Esophagus muscularis mucosa (tissue), 4 donors: Measurements from ENCODE around the gene RBM4. TPM values are rescaled to one million over a fixed set of nuclear protein-coding genes. Genes with fewer than 3 reads are reported as not detected.

Source experiments
- DNase-seq: peaks from one replicate; pipeline ENCODE4 v3.0.0-alpha.2; 2017; ENCODE audit errors: extremely low spot score
- H3K27ac ChIP-seq, 4 donors: fragments of 200-600 bp; sonication (generic); replicated peaks in 1 of 4; 1 replicate in 3 of 4; 2 replicates in 1 of 4; pipeline ENCODE4 v1.5.1; 2016 to 2019; ENCODE audit warnings: mild to moderate bottlenecking in 1 of 4
- H3K27me3 ChIP-seq, 4 donors: fragments of 200-600 bp; sonication (generic); one replicate each; pipeline versions ENCODE4 v1.5.1 to v1.6.0; 2016 to 2019
- H3K36me3 ChIP-seq, 4 donors: fragments of 200-600 bp; sonication (generic); one replicate each; pipeline ENCODE4 v1.5.1; 2016 to 2019
- H3K4me1 ChIP-seq, 4 donors: fragments of 200-600 bp; sonication (generic); one replicate each; pipeline ENCODE4 v1.5.1; 2016 to 2019
- H3K4me3 ChIP-seq, 4 donors: fragments of 200-600 bp; sonication (generic); 1 replicate in 2 of 4; 2 replicates in 2 of 4; pipeline ENCODE4 v1.5.1; 2016 to 2019; ENCODE audit warnings: mild to moderate bottlenecking in 4 of 4, moderate library complexity in 1 of 4
- H3K9me3 ChIP-seq, 4 donors: fragments of 200-600 bp; sonication (generic); 1 replicate in 3 of 4; 2 replicates in 1 of 4; pipeline ENCODE4 v1.5.1; 2016 to 2019
- CTCF ChIP-seq, 3 experiments: fragments of 200-600 bp in 2 of 3; fragments of 450-650 bp in 1 of 3; sonication (generic) in 2 of 3; IDR thresholded peaks; one replicate each; pipeline ENCODE4 v1.5.1; 2017 to 2019; ENCODE audit warnings: antibody characterized with exemption in 3 of 3, mild to moderate bottlenecking in 2 of 3, moderate library complexity in 1 of 3
- EP300 ChIP-seq: sonication (generic); formaldehyde crosslinking; IDR thresholded peaks from one replicate; pipeline ENCODE4 v1.6.1; 2017; ENCODE audit warnings: antibody characterized with exemption
- POLR2A ChIP-seq: fragments of 450-650 bp; IDR thresholded peaks from one replicate; pipeline ENCODE4 v1.6.1; 2017; ENCODE audit warnings: antibody characterized with exemption, moderate library complexity, mild to moderate bottlenecking, low read depth
- POLR2AphosphoS5 ChIP-seq, 2 donors: sonication (generic); formaldehyde crosslinking; IDR thresholded peaks; one replicate each; pipeline ENCODE4 v1.6.1; 2017; ENCODE audit warnings: antibody characterized with exemption in 2 of 2
- WGBS: methylation state at CpG from one replicate; pipeline ENCODE4 v1.1.5; 2018; 5-methylcytosine and 5-hydroxymethylcytosine counted together
- intact Hi-C: fragments of 100-400 bp; cut with DNase I; formaldehyde crosslinking; loops from one replicate; pipeline ENCODE4 v1.15.1; 2023
- total RNA-seq, 4 donors: library from RNA; depleted of rRNA; stranded (reverse); fragments of >200 nt; gene quantifications; one replicate each; pipeline versions ENCODE4 v1.1.0 to v1.2.1, GENCODE V29; 2016

The RBM4 gene
- total RNA-seq, 4 donors from 2014 or later = 82.2 to 101 (median 90.2) TPM

DNA sequence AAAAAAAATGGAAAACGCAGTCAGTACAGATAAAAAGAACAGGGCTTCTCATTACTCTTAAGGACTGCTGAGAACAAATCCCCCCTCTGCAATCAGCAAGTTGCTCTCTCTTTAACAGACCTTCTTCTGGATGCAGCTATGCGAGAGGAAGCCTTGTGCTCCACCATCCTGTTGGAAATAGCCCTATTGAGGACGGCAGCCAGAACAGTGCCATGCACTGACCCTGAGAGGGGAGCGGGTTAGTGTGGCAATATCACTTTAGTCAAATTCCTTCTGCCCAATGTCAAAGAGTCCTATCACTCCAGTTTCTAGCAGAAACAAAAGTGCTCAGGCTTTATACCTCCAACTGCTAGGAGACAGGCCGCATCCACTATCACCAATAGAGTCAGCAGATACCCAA is 32.3 kb downstream of the RBM4 start:
- Histone ChIP-seq H3K4me1 (peaks cover 16 to 51% (median 46%) of the 10 kb centered on the region in 4 donors), H3K4me3 (no peak overlapping the region), H3K27me3 (no peaks in the 10 kb centered on the region), H3K9me3 (no peaks in the 10 kb centered on the region), H3K27ac (no peak overlapping the region), H3K36me3 (peaks cover 15 to 39% (median 31%) of the 10 kb centered on the region in 4 donors)
- TF ChIP-seq POLR2A (no peak), CTCF (IDR thresholded peaks at IDR 0.05) (no peak), POLR2AphosphoS5 (IDR thresholded peaks at IDR 0.05) (no peak), EP300 (no peak)
- DNase-seq = no peak
- intact Hi-C loops = no loop called here
- 86% methylated on average over 5 of the region's 5 CpGs for WGBS

DNA sequence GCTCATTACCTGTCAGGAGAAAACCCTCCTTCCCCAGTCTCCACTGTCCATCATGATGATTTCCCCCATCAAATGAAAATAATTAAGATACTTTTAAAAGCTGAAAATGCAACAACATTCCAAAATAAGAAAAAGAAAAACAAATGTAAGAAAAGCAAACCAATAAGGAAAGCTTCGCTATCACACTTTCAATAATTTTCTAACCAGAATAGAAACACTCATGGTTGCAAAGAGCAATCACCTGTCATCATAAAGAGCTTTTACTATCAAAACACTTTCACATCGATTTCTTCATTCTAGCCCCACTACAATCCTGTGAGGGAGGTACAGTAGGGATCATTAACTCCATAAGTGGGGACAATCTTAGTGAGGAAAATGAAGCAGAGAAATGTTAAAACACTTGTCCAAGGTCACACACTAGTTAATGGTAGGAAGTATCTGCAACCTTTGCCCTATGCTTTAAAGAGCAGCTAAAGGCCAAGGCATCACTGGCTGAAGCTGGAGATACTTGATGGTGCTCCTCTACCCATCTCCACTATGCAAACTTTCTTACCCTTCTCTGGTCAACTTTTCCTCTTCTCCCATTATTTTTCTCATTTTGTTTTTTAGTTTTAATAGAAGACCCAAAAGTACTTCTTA is 36.6 kb downstream of the RBM4 start:
- Histone ChIP-seq H3K9me3 (no peaks in the 10 kb centered on the region), H3K27me3 (no peaks in the 10 kb centered on the region), H3K4me3 (no peak overlapping the region), H3K36me3 (peaks cover 0 to 7% (median 0%) of the 10 kb centered on the region in 4 donors), H3K27ac (no peak overlapping the region), H3K4me1 (peaks cover 28 to 65% (median 55%) of the 10 kb centered on the region in 4 donors)
- DNase-seq = no peak
- TF ChIP-seq EP300 (no peak), CTCF (IDR thresholded peaks at IDR 0.05) (no peak), POLR2AphosphoS5 (IDR thresholded peaks at IDR 0.05) (no peak), POLR2A (no peak)
- intact Hi-C loops = loop anchor here (5.0 kb wide), 1 partner anchor 83 kb away; the partner anchor contains the start of genes CCDC87 and CCS
- WGBS = 85% methylated on average over 2 of the region's 2 CpGs

DNA sequence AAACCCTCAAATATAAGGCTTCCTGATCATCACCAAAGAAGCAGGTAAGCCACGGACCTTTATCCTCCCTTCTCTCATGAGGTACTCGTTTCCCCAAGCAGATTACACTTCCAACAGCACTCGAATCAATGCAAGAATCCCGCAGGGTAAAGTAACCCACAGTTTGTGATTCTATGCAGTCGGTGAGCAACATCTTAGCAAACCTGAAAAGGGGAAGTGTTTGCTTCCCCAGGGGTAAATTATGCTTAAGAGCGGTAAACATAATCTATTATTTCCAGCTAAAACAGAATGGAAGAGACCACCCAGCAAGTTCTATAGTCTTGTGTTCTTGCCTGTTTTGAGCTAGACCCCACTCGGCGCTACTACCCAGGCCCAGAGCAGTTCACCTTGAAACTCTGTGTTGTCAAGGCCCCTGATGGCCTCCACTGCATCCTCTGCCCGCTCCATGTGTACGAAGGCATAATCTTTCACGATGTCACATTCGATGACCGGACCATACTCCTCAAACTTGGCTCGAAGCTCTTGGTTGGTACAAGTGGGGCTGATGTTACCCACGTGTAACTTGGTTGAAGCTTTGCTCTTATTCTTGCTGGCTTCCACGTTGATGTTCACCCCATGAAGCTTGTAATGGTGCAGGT is 37.9 kb downstream of the RBM4 start:
- no peak for TF ChIP-seq POLR2AphosphoS5 (IDR thresholded peaks at IDR 0.05)
- TF ChIP-seq EP300 = no peak
- no peak for TF ChIP-seq CTCF (IDR thresholded peaks at IDR 0.05)
- no peak for TF ChIP-seq POLR2A
- H3K27ac ChIP-seq = peak overlapping the region in 2 of 4 donors; percentile 87 to 89
- H3K27me3 ChIP-seq = no peaks in the 10 kb centered on the region
- H3K9me3 ChIP-seq = no peaks in the 10 kb centered on the region
- peaks cover 28 to 57% (median 45%) of the 10 kb centered on the region in 4 donors for H3K4me1 ChIP-seq
- 61% methylated on average over 16 of the region's 16 CpGs for WGBS
- H3K36me3 ChIP-seq = no peaks in the 10 kb centered on the region
- peak overlapping the region; percentile 70 to 92 (median 78) for H3K4me3 ChIP-seq
- no peak for DNase-seq
- intact Hi-C loops = loop anchor here (5.0 kb wide), 1 partner anchor 84 kb away; the partner anchor contains the start of genes CCDC87 and CCS

DNA sequence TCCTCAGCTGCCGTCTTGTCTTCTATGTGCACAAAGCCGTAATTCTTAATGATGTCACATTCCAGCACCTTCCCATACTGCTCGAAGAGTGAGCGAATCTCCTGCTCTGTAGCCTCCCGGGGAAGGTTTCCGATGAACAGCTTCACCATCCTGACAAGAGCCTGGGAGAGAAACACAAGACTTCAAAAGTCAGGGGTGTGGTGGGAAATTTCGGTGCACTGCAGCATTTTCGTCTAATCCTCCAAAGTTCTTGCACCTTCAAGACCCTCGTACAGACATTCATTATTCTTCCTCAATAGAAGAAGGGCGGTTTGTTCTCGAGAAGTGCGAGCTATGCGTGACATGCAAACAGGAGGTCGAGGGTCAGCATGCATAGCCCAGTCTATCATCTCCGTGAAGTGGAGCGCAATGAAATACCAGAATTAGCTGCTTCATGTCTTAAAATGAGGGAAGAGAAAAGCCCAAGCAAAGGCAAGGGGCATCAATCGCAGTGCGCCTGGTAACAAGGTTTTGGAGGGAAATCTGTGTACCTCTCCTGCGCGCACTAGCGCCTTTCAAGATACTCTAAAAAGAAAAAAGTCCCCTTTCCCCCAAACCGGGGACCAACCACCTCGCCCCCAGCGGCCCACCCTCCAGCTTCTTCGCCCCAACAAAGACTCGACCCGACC is 38.6 kb downstream of the RBM4 start:
- no peaks in the 10 kb centered on the region for H3K27me3 ChIP-seq
- peaks cover 28 to 57% (median 45%) of the 10 kb centered on the region in 4 donors for H3K4me1 ChIP-seq
- H3K27ac ChIP-seq = peak overlapping the region; percentile 87 to 98 (median 92)
- intact Hi-C loops = loop anchor here (5.0 kb wide), 1 partner anchor 85 kb away; the partner anchor contains the start of genes CCDC87 and CCS
- WGBS = 8% methylated on average over 27 of the region's 27 CpGs
- H3K4me3 ChIP-seq = peak overlapping the region; percentile 70 to 92 (median 78)
- H3K36me3 ChIP-seq = no peaks in the 10 kb centered on the region
- DNase-seq = no peak
- no peak for TF ChIP-seq EP300
- TF ChIP-seq POLR2AphosphoS5 (IDR thresholded peaks at IDR 0.05) = no peak
- no peak for TF ChIP-seq POLR2A
- no peak for TF ChIP-seq CTCF (IDR thresholded peaks at IDR 0.05)
- H3K9me3 ChIP-seq = no peaks in the 10 kb centered on the region
